Vagina (tissue), 2 donors: ENCODE measurements around the gene NPBWR2.

Experiments
- POLR2AphosphoS5 ChIP-seq, 2 donors: sonication (generic); formaldehyde crosslinking; IDR thresholded peaks; one replicate each; pipeline ENCODE4 v1.9.0; 2017; ENCODE audit warnings: antibody characterized with exemption in 2 of 2, mild to moderate bottlenecking in 2 of 2, low read depth in 1 of 2; ENCODE audit not compliant: insufficient read depth in 1 of 2
- TF ChIP-seq, protein P1 (sequence below), 3 experiments: fragments of 450-650 bp in 2 of 3; fragments of 200-600 bp in 1 of 3; sonication (generic) in 1 of 3; IDR thresholded peaks; one replicate each; pipeline ENCODE4 v1.5.1; 2017 to 2019; ENCODE audit warnings: antibody characterized with exemption in 3 of 3, mild to moderate bottlenecking in 2 of 3, moderate library complexity in 2 of 3

DNA sequence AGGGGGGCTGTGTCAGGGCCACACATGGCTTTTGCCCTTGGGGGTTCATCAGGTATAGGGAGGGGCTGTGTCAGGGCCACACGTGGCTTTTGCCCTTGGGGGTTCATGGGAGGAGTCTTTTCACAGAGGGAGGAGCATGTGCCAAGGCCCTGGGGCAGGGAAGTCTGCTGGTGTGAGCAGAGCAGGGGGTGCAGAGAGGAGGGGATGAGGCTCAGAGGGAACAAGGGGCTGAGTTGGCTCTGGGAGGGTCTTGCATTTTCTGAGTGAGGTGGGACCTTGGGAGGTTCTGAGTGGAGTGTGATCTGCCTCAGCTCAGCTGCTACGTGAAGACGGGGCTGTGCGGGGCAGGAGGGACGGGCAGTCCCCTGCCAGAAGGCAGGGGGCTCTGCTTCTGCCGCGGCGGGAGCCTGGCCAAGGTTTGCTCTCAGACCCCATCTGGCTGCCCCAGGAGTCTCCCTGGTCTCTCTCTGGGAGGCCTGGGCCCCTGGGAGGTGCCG is 51.9 kb downstream of the NPBWR2 start:
- TF ChIP-seq, protein P1, sequence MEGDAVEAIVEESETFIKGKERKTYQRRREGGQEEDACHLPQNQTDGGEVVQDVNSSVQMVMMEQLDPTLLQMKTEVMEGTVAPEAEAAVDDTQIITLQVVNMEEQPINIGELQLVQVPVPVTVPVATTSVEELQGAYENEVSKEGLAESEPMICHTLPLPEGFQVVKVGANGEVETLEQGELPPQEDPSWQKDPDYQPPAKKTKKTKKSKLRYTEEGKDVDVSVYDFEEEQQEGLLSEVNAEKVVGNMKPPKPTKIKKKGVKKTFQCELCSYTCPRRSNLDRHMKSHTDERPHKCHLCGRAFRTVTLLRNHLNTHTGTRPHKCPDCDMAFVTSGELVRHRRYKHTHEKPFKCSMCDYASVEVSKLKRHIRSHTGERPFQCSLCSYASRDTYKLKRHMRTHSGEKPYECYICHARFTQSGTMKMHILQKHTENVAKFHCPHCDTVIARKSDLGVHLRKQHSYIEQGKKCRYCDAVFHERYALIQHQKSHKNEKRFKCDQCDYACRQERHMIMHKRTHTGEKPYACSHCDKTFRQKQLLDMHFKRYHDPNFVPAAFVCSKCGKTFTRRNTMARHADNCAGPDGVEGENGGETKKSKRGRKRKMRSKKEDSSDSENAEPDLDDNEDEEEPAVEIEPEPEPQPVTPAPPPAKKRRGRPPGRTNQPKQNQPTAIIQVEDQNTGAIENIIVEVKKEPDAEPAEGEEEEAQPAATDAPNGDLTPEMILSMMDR (IDR thresholded peaks at IDR 0.05): no peak
- TF ChIP-seq POLR2AphosphoS5 (IDR thresholded peaks at IDR 0.05; ENCODE audit: insufficient read depth in 1 of 2, low read depth in 1 of 2): no peak
